Stomach (tissue), 9 donors: Measurements from ENCODE around the gene ANTKMT. TPM values are rescaled to one million over a fixed set of nuclear protein-coding genes. Genes with fewer than 3 reads are reported as not detected.
"Not testable (repeated sequence)": the region's sequence is repeated elsewhere in the genome, so short reads cannot be mapped to it uniquely, and the experiment has no call there.

Experiments
- DNase-seq, 2 donors: peaks; one replicate each; pipeline versions ENCODE4 v3.0.0 to v3.0.0-alpha.2; 2013 to 2019
- H3K27ac ChIP-seq, 5 donors: fragments of 200-600 bp in 4 of 5; sonication (generic) in 4 of 5; one replicate each; pipeline ENCODE4 v1.5.1; 2013 to 2019; ENCODE audit warnings: mild to moderate bottlenecking in 1 of 5, moderate library complexity in 1 of 5
- H3K27me3 ChIP-seq, 3 donors: fragments of 200-600 bp; sonication (generic); one replicate each; pipeline ENCODE4 v1.5.1; 2017 to 2019; ENCODE audit warnings: mixed run types in 1 of 3
- H3K36me3 ChIP-seq, 4 donors: fragments of 200-600 bp; sonication (generic); 1 replicate in 3 of 4; 2 replicates in 1 of 4; pipeline ENCODE4 v1.5.1; 2016 to 2019
- H3K4me1 ChIP-seq, 4 donors: fragments of 200-600 bp; sonication (generic); one replicate each; pipeline ENCODE4 v1.5.1; 2016 to 2019
- H3K4me3 ChIP-seq, 4 donors: fragments of 200-600 bp; sonication (generic) in 3 of 4; one replicate each; pipeline ENCODE4 v1.5.1; 2016 to 2019; ENCODE audit warnings: mild to moderate bottlenecking in 1 of 4
- H3K9me3 ChIP-seq, 4 donors: fragments of 200-600 bp; sonication (generic); one replicate each; pipeline ENCODE4 v1.5.1; 2016 to 2019
- CTCF ChIP-seq, 7 experiments: fragments of 450-650 bp in 4 of 7; fragments of 200-600 bp in 3 of 7; sonication (generic) in 3 of 7; IDR thresholded peaks; one replicate each; pipeline ENCODE4 v1.5.1; 2016 to 2019; ENCODE audit warnings: antibody characterized with exemption in 7 of 7, control low read depth in 2 of 7, mild to moderate bottlenecking in 1 of 7
- EP300 ChIP-seq: sonication (generic); formaldehyde crosslinking; IDR thresholded peaks from one replicate; pipeline ENCODE4 v1.6.1; 2017; ENCODE audit warnings: antibody characterized with exemption
- POLR2A ChIP-seq, 4 donors: fragments of 450-650 bp; IDR thresholded peaks; one replicate each; pipeline ENCODE4 v1.6.1; 2016; ENCODE audit warnings: antibody characterized with exemption in 4 of 4, control low read depth in 2 of 4, mild to moderate bottlenecking in 1 of 4, moderate library complexity in 1 of 4
- POLR2AphosphoS5 ChIP-seq, 3 donors: sonication (generic); formaldehyde crosslinking; IDR thresholded peaks; one replicate each; pipeline ENCODE4 v1.6.1; 2016; ENCODE audit warnings: antibody characterized with exemption in 3 of 3
- WGBS, 5 donors: extraction: QIAGEN DNeasy Blood & Tissue Kit in 3 of 5; methylation state at CpG; one replicate each; pipeline versions ENCODE4 v1.1.5 to v1.1.7; 2013 to 2018; 5-methylcytosine and 5-hydroxymethylcytosine counted together
- intact Hi-C: fragments of 100-400 bp; cut with DNase I; formaldehyde crosslinking; loops from one replicate; pipeline ENCODE4 v1.15.1; 2023; ENCODE audit warnings: low total_unique reads
- polyA plus RNA-seq, 3 donors: library from polyadenylated mRNA; stranded (reverse); fragments of 200-250 nt; gene quantifications; one replicate each; pipeline ENCODE4 v1.2.3, GENCODE V29; 2013
- total RNA-seq, 5 donors: library from RNA; depleted of rRNA; stranded (reverse); fragments of >200 nt; gene quantifications; one replicate each; pipeline versions ENCODE4 v1.1.0 to v1.2.3, GENCODE V29; 2014 to 2016
- donor health status: healthy with polysubstance abuse.
- donor health status: Bipolar disorder and iron deficiency.
- donor health status: healthy.

Gene ANTKMT
- total and polyA plus RNA-seq, 8 donors = 9.7 to 602 (median 51.5) TPM

GRCh38 chr16:740459-740763 lies 19.5 kb downstream of the ANTKMT start:
- no peak for TF ChIP-seq EP300
- no peak for TF ChIP-seq POLR2A (IDR thresholded peaks at IDR 0.05)
- TF ChIP-seq CTCF (IDR thresholded peaks at IDR 0.05) = no peak
- Histone ChIP-seq H3K9me3 (no peaks in the 10 kb centered on the region), H3K27me3 (peaks cover 0 to 33% (median 0%) of the 10 kb centered on the region in 3 donors), H3K4me1 (peaks cover 10 to 28% (median 20%) of the 10 kb centered on the region in 4 donors), H3K4me3 (peak overlapping the region; percentile 77 to 97 (median 92)), H3K27ac (peak overlapping the region; percentile 65 to 87 (median 84)), H3K36me3 (peaks cover 26 to 40% (median 35%) of the 10 kb centered on the region in 4 donors)
- DNase-seq = no peak
- intact Hi-C loops = no loop called here
- WGBS, 5 donors = 0 to 1% (median 1%) methylated on average over 14 to 22 of the region's 22 CpGs; no CpG with 5 or more reads in 1 of the 5 donors

GRCh38 chr16:740764-741505 lies 20.0 kb downstream of the ANTKMT start, which contains the start of gene CIAO3:
TSS of gene CIAO3 (minus strand) at chr16:740997. CDS start at chr16:740985, 12 bp downstream.
- TF ChIP-seq CTCF (IDR thresholded peaks at IDR 0.05) (peak in 5 of 7 experiments; percentile 88 to 97 (median 94)), POLR2A (IDR thresholded peaks at IDR 0.05) (peak in 1 of 4 donors; percentile 26), EP300 (no peak), POLR2AphosphoS5 (IDR thresholded peaks at IDR 0.05) (peak; percentile 99)
- intact Hi-C loops = no loop called here
- peak; percentile 91 to 96 for DNase-seq
- Histone ChIP-seq H3K4me3 (peak within 1 kb of the TSS; percentile 77 to 97 (median 92)), H3K4me1 (peaks cover 10 to 28% (median 20%) of the 10 kb centered on the region in 4 donors), H3K27ac (peak within 1 kb of the TSS; percentile 81 to 90 (median 85)), H3K27me3 (peaks cover 0 to 33% (median 0%) of the 10 kb centered on the region in 3 donors), H3K36me3 (peaks cover 21 to 35% (median 29%) of the 10 kb centered on the region in 4 donors), H3K9me3 (no peaks in the 10 kb centered on the region)
- 0 to 1% (median 1%) methylated on average over 28 to 79 of the region's 79 CpGs for whole genome bisulfite sequencing, 5 donors

- H3K9me3 ChIP-seq = no peaks in the 10 kb centered on the region
- H3K36me3 ChIP-seq = peaks cover 10 to 23% (median 18%) of the 10 kb centered on the region in 4 donors
- TF ChIP-seq EP300 = no peak
- no peak for TF ChIP-seq POLR2AphosphoS5 (IDR thresholded peaks at IDR 0.05)
- TF ChIP-seq CTCF (IDR thresholded peaks at IDR 0.05) = no peak
- no peak for TF ChIP-seq POLR2A (IDR thresholded peaks at IDR 0.05)
- H3K4me1 ChIP-seq = peaks cover 10 to 28% (median 20%) of the 10 kb centered on the region in 4 donors
- intact Hi-C loops = no loop called here
- no peak overlapping the region for H3K27ac ChIP-seq
- DNase-seq = no peak
- no peak overlapping the region for H3K4me3 ChIP-seq
- H3K27me3 ChIP-seq = peaks cover 0 to 33% (median 0%) of the 10 kb centered on the region in 3 donors
- WGBS, 5 donors = 83 to 92% (median 90%) methylated on average over 12 to 15 of the region's 15 CpGs
These were observed 21.2 kb downstream of the ANTKMT start for GRCh38 chr16:741986-742629.

DNA sequence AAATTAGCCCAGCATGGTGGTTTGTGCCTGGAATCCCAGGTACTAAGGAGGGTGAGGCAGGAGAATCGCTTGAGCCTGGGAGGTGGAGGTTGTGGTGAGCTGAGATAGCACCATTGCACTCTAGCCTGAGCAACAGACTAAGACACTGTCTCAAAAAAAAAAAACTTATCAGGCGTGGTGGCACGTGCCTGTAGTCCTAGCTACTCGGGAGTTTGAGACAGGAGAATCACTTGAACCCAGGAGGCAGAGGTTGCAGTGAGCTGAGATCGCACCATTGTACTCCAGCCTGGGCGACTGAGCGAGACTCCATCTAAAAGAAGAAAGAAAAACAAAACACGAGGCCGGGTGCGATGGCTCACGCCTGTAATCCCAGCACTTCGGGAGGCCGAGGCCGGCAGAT lies 21.9 kb downstream of the ANTKMT start:
- not testable (repeated sequence) for DNase-seq, H3K9me3 ChIP-seq
- WGBS, 5 donors = 80 to 88% (median 85%) methylated on average over 14 of the region's 14 CpGs

More for the DNA sequence above, 21.9 kb downstream of the ANTKMT start:
- intact Hi-C loops, H3K27ac ChIP-seq, H3K4me3 ChIP-seq: not testable (repeated sequence)
- peaks cover 0 to 33% (median 0%) of the 10 kb centered on the region in 3 donors for H3K27me3 ChIP-seq
- H3K4me1 ChIP-seq = peaks cover 10 to 24% (median 20%) of the 10 kb centered on the region in 4 donors
- peaks cover 2 to 15% (median 10%) of the 10 kb centered on the region in 4 donors for H3K36me3 ChIP-seq
